H9 (cell line): Measurements from ENCODE around the gene XRN2. TPM values are rescaled to one million over a fixed set of nuclear protein-coding genes. Genes with fewer than 3 reads are reported as not detected.

Source experiments
- DNase-seq: peaks from one replicate; pipeline ENCODE4 v3.0.0-alpha.2; 2017
- H2AFZ ChIP-seq: one replicate; pipeline ENCODE4 v1.6.1; 2013; ENCODE audit warnings: mild to moderate bottlenecking, low read length, control low read depth, moderate library complexity
- H2AK5ac ChIP-seq: 2 replicates; pipeline ENCODE4 v1.6.1; 2013; ENCODE audit warnings: low read length, control low read depth, mixed read lengths; ENCODE audit not compliant: insufficient read length
- H2BK120ac ChIP-seq: one replicate; pipeline ENCODE4 v1.6.1; 2013; ENCODE audit warnings: low read depth, mild to moderate bottlenecking, low read length, control low read depth, inconsistent platforms; ENCODE audit not compliant: poor library complexity, severe bottlenecking
- H2BK12ac ChIP-seq: 2 replicates; pipeline ENCODE4 v1.6.1; 2013; ENCODE audit warnings: low read length, control low read depth, mixed read lengths, low read depth; ENCODE audit not compliant: insufficient read length
- H2BK15ac ChIP-seq: 2 replicates; pipeline ENCODE4 v1.6.1; 2013; ENCODE audit warnings: low read depth, low read length, control low read depth
- H2BK20ac ChIP-seq: one replicate; pipeline ENCODE4 v1.6.1; 2013; ENCODE audit warnings: low read depth, mild to moderate bottlenecking, low read length, control low read depth, inconsistent platforms; ENCODE audit not compliant: poor library complexity, severe bottlenecking
- H2BK5ac ChIP-seq: 2 replicates; pipeline ENCODE4 v1.6.1; 2013; ENCODE audit warnings: low read length, control low read depth, mixed read lengths; ENCODE audit not compliant: insufficient read length
- H3K14ac ChIP-seq: 2 replicates; pipeline ENCODE4 v1.6.1; 2013; ENCODE audit warnings: low read length, control low read depth; ENCODE audit not compliant: insufficient read depth
- H3K18ac ChIP-seq: 2 replicates; pipeline ENCODE4 v1.6.1; 2013; ENCODE audit warnings: low read depth, mild to moderate bottlenecking, mixed read lengths, low read length, control low read depth; ENCODE audit not compliant: insufficient read length
- H3K23ac ChIP-seq: 2 replicates; pipeline ENCODE4 v1.6.1; 2013; ENCODE audit warnings: low read length, control low read depth, mixed read lengths, low read depth; ENCODE audit not compliant: insufficient read length
- H3K23me2 ChIP-seq: 2 replicates; pipeline ENCODE4 v1.6.1; 2013; ENCODE audit warnings: low read depth, mild to moderate bottlenecking, mixed read lengths, low read length, control low read depth; ENCODE audit not compliant: insufficient read length, poor library complexity, severe bottlenecking
- H3K27ac ChIP-seq: 2 replicates; pipeline ENCODE4 v1.5.1; 2013; ENCODE audit warnings: low read length, control low read depth, mixed read lengths, low read depth; ENCODE audit not compliant: insufficient read length
- H3K27me3 ChIP-seq: 2 replicates; pipeline ENCODE4 v1.6.1; 2013; ENCODE audit warnings: low read length, control low read depth, inconsistent platforms; ENCODE audit not compliant: insufficient read depth
- H3K4ac ChIP-seq: 2 replicates; pipeline ENCODE4 v1.6.1; 2013; ENCODE audit warnings: low read depth, mild to moderate bottlenecking, control low read depth, inconsistent platforms, low read length, moderate library complexity
- H3K4me1 ChIP-seq: 2 replicates; pipeline ENCODE4 v1.6.1; 2013; ENCODE audit warnings: low read length, control low read depth, inconsistent platforms; ENCODE audit not compliant: insufficient read depth
- H3K4me2 ChIP-seq: 2 replicates; pipeline ENCODE4 v1.6.1; 2013; ENCODE audit warnings: low read length, control low read depth, mixed read lengths; ENCODE audit not compliant: insufficient read length, insufficient read depth
- H3K56ac ChIP-seq: 2 replicates; pipeline ENCODE4 v1.6.1; 2013; ENCODE audit warnings: low read depth, mild to moderate bottlenecking, mixed read lengths, low read length, control low read depth; ENCODE audit not compliant: insufficient read length
- H3K79me1 ChIP-seq: 2 replicates; pipeline ENCODE4 v1.6.1; 2013; ENCODE audit warnings: low read depth, mild to moderate bottlenecking, moderate library complexity, low read length, control low read depth, inconsistent platforms; ENCODE audit not compliant: insufficient read depth, poor library complexity, severe bottlenecking
- H3K79me2 ChIP-seq: 2 replicates; pipeline ENCODE4 v1.6.1; 2013; ENCODE audit warnings: low read length, control low read depth, inconsistent platforms; ENCODE audit not compliant: insufficient read depth
- H3K9ac ChIP-seq: 2 replicates; pipeline ENCODE4 v1.6.1; 2013; ENCODE audit warnings: low read length, control low read depth, mixed read lengths; ENCODE audit not compliant: insufficient read length; ENCODE audit errors: extremely low read depth
- H3K9me3 ChIP-seq: one replicate; pipeline ENCODE4 v1.6.1; 2013; ENCODE audit warnings: low read depth, low read length, inconsistent platforms; ENCODE audit not compliant: control insufficient read depth
- H3T11ph ChIP-seq: one replicate; pipeline ENCODE4 v1.6.1; 2013; ENCODE audit warnings: mild to moderate bottlenecking, low read length, control low read depth, inconsistent platforms
- H4K20me1 ChIP-seq: one replicate; pipeline ENCODE4 v1.6.1; 2013; ENCODE audit not compliant: control insufficient read depth, insufficient read length, insufficient read depth
- H4K5ac ChIP-seq: 2 replicates; pipeline ENCODE4 v1.6.1; 2013; ENCODE audit warnings: low read depth, mild to moderate bottlenecking, mixed read lengths, low read length, control low read depth; ENCODE audit not compliant: insufficient read length
- H4K8ac ChIP-seq: replicated peaks from 2 replicates; pipeline ENCODE4 v1.6.1; 2013; ENCODE audit warnings: low read length, control low read depth, mixed read lengths, low read depth; ENCODE audit not compliant: insufficient read length
- H4K91ac ChIP-seq: 2 replicates; pipeline ENCODE4 v1.6.1; 2013; ENCODE audit warnings: low read depth, mild to moderate bottlenecking, moderate library complexity, mixed read lengths, low read length, control low read depth; ENCODE audit not compliant: insufficient read length
- H3K27ac Mint-ChIP-seq, 3 experiments: 2 replicates in 2 of 3; 3 replicates in 1 of 3; pipeline ENCODE4 v1.8.0; 2020 to 2021; ENCODE audit warnings: mixed read lengths in 3 of 3, mild to moderate bottlenecking in 1 of 3, moderate library complexity in 1 of 3
- H3K27me3 Mint-ChIP-seq: 2 replicates; pipeline ENCODE4 v1.8.0; 2021; ENCODE audit warnings: low read depth, mild to moderate bottlenecking, moderate library complexity, mixed read lengths
- H3K36me3 Mint-ChIP-seq, 3 experiments: 2 replicates in 2 of 3; 3 replicates in 1 of 3; pipeline ENCODE4 v1.8.0; 2020 to 2021; ENCODE audit warnings: low read depth in 3 of 3, mixed read lengths in 3 of 3; ENCODE audit not compliant: insufficient read depth in 1 of 3
- H3K4me1 Mint-ChIP-seq, 2 experiments: 2 replicates each; pipeline ENCODE4 v1.8.0; 2020; ENCODE audit warnings: mixed read lengths in 2 of 2
- H3K4me3 Mint-ChIP-seq, 2 experiments: 2 replicates in 1 of 2; 3 replicates in 1 of 2; pipeline ENCODE4 v1.8.0; 2020 to 2021; ENCODE audit warnings: mild to moderate bottlenecking in 2 of 2, mixed read lengths in 2 of 2, moderate library complexity in 1 of 2
- H3K9me3 Mint-ChIP-seq, 2 experiments: 2 replicates in 1 of 2; 3 replicates in 1 of 2; pipeline ENCODE4 v1.8.0; 2020; ENCODE audit warnings: mild to moderate bottlenecking in 2 of 2, mixed read lengths in 2 of 2, moderate library complexity in 1 of 2
- WGBS: extraction: QIAGEN DNeasy Blood & Tissue Kit; methylation state at CpG from one replicate; pipeline ENCODE4 v1.1.7; 2013; ENCODE audit warnings: missing lambda C conversion rate, low lambda C conversion rate, mixed read lengths; ENCODE audit not compliant: insufficient read length; ENCODE audit errors: extremely low coverage; 5-methylcytosine and 5-hydroxymethylcytosine counted together
- total RNA-seq: library from RNA; stranded (reverse); gene quantifications from 2 replicates; pipeline ENCODE4 v1.2.1, GENCODE V29; 2021
- TF ChIP-seq, protein P1 (sequence below): fragments of 200-600 bp; sonication (generic); conservative IDR thresholded peaks from 3 replicates; pipeline ENCODE4 v1.8.0; 2021; ENCODE audit warnings: antibody characterized with exemption, mild to moderate bottlenecking

Gene XRN2
- total RNA-seq, 1 experiment from 2014 or later, result 96.7 TPM

DNA sequence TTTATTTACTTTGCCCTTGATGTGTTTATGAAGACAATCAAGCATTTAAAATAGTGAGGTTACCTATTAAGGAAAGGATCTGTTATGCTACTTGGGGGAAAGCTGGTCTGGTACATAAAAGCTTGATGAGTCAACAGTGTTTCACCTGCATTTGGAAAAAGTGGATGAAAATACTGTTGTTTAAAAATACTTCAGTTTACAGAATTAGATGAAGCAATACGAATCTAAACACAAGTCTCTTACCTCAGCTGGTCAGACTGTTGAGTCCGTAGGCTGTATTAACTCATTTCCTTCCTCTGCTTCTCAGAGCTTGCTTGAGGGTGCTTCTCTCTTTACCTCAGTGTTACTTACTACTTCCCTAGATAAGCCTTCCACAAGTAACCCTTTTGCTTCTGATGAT is 58.1 kb downstream of the XRN2 start:
- Histone ChIP-seq H3K9me3 (no peaks in the 10 kb centered on the region), H4K91ac (no peak overlapping the region), H2BK15ac (no peak overlapping the region), H3T11ph (no peak overlapping the region), H3K23ac (no peak overlapping the region), H3K27me3 (no peaks in the 10 kb centered on the region), H3K9ac (no peak overlapping the region), H3K4ac (no peak overlapping the region), H3K18ac (no peak overlapping the region), H2BK120ac (no peak overlapping the region), H3K4me2 (no peak overlapping the region), H3K56ac (no peak overlapping the region), H3K79me1 (no peaks in the 10 kb centered on the region), H2BK12ac (no peak overlapping the region), H3K14ac (no peak overlapping the region), H4K20me1 (no peaks in the 10 kb centered on the region), H3K79me2 (no peaks in the 10 kb centered on the region), H3K27ac (no peak overlapping the region), H3K23me2 (no peaks in the 10 kb centered on the region), H2BK5ac (no peak overlapping the region), H4K5ac (no peak overlapping the region), H2BK20ac (no peak overlapping the region), H3K4me1 (no peaks in the 10 kb centered on the region), H4K8ac (no peak overlapping the region), H2AFZ (no peak overlapping the region), H2AK5ac (no peak overlapping the region)
- WGBS, result no CpG with 5 or more reads among the region's 2 CpGs
- H3K27me3 Mint-ChIP-seq, result no peaks in the 10 kb centered on the region
- no peaks in the 10 kb centered on the region for H3K9me3 Mint-ChIP-seq
- DNase-seq, result no peak
- no peak overlapping the region for H3K4me3 Mint-ChIP-seq
- H3K4me1 Mint-ChIP-seq, result no peaks in the 10 kb centered on the region
- no peak overlapping the region for H3K27ac Mint-ChIP-seq
- peaks cover 19 to 70% (median 55%) of the 10 kb centered on the region in 3 experiments; a peak in 6 of 7 replicates for H3K36me3 Mint-ChIP-seq
- TF ChIP-seq, protein P1, sequence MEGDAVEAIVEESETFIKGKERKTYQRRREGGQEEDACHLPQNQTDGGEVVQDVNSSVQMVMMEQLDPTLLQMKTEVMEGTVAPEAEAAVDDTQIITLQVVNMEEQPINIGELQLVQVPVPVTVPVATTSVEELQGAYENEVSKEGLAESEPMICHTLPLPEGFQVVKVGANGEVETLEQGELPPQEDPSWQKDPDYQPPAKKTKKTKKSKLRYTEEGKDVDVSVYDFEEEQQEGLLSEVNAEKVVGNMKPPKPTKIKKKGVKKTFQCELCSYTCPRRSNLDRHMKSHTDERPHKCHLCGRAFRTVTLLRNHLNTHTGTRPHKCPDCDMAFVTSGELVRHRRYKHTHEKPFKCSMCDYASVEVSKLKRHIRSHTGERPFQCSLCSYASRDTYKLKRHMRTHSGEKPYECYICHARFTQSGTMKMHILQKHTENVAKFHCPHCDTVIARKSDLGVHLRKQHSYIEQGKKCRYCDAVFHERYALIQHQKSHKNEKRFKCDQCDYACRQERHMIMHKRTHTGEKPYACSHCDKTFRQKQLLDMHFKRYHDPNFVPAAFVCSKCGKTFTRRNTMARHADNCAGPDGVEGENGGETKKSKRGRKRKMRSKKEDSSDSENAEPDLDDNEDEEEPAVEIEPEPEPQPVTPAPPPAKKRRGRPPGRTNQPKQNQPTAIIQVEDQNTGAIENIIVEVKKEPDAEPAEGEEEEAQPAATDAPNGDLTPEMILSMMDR, result no peak
